HG03521 (cell line): ENCODE data around the gene OR2T3.
"Not testable (repeated sequence)": the region's sequence is repeated elsewhere in the genome, so short reads cannot be mapped to it uniquely, and the experiment has no call there.

Experiments used
- ATAC-seq: cut with Tn5 transposase; IDR thresholded peaks from one replicate; pipeline ENCODE4 v1.9.1; 2021; ENCODE audit warnings: mild to moderate bottlenecking, moderate library complexity; ENCODE audit not compliant: unreplicated experiment

The OR2T3 gene

DNA sequence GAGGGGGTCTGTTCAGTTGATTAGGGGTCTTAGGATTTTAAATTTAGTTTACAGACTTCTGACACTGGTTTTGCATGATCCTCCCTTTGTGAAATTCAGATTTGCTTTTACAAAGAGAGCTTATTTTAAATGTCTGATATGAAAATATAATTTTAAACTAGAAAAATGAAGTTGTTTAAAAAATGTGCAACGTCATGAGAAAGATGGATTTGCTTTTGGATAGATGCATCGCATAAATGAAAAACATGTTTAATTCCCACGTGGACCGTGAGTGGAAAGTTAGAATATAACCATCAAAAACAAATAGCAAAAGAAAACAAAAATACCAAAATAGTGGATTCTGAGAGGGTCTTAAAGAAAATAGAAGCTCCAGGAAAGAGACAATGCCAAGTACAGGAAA lies 2.0 kb upstream of the OR2T3 start:
- ATAC-seq: no peak

DNA sequence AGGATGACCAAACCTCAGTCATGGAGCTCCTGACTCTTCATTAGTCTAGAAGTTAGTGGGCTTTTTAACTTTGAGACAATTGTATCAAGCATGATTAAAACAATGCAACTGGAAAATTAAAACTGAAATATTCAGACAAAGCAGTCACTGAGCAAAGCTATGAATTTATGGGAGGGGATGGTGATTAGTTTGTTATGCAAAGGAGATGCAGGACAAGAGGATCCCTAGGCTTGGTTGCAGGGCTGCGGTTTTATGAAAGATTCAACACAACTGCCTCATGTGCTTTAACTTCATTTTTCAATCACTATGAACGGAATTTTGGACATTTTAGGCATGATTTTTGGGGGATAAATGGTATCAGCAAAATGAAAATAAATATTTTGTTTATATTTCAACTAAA lies 1.0 kb upstream of the OR2T3 start:
- not testable (repeated sequence) for ATAC-seq

DNA sequence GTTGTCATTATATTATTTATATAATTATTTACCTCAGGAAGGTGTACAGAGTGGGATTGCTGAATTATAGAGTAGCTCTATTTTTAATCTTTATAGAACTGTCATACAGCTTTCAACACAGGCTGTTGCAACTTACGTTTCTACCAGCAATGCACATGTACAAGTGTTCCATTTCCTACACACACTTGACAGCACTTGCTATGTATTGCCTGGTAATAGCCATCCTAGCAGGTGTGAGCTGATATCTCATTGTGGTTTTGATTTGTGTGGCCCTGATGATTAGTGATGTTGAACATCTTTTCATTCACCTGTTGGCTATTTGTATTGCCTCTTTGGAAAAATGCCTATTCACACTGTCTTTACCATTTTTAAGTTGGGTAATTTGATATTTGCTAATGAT lies 2.5 kb downstream of the OR2T3 start:
- ATAC-seq: not testable (repeated sequence)

DNA sequence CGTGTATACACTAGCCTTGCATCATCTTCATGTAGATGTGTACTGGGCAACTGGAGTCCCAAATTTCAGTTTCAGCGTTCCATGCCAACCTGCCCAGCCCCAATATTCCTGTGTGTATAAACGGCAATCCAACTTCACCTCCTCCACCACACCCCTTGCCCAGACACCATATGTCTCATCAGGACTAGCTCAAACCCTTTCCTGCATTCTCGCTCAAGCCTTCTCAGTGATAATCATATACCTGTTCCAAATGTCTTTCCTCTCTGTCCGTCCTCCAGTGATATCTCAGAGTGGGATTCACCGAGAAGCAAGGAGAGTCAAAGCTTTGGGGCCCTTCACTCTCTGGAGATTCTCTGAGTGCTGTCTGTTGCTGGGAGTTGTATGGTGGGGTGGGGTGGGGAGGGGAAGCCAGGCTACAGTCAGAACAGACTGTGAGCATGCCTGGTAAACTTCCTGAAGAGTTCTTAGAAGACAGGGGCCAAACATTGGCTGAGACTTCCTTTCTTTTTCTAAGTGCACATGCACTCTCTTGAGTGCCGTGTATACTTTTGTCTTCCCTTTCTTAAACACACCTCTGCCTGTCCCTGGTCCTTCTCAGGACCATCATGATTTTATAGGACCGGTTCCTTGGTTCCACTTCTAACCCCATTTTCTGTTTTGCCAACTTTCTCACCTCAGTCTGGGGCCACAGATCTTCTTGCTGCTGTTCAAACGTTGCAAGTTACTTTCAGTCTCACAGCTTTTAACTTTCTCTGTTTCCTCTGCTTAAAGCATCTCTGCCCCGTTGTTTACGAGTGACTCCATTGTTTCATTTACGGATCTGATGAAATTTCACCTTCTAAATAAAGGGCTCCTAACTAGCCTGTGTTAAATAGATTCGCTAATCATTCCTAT lies 8.8 kb downstream of the OR2T3 start:
- ATAC-seq: peak; percentile 78

DNA sequence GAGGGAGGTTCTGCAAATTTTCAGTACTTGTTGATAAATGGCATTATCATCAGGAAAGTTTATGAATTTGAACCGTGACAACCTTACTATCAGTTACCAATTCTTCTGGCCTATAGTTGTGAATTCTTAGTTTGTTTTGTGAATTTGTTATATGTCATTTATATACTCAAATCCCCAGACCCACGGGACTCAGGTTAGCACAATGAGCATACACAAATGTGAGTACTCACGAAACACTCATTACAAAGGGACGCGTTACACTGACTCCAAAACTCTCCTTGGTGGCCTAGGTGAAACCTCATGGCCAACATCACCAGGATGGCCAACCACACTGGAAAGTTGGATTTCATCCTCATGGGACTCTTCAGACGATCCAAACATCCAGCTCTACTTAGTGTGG lies 15.1 kb downstream of the OR2T3 start, which contains the start of gene OR2T5:
OR2T5 (plus strand) TSS at position 301 of the 400 bp plus-strand sequence; CDS start at position 301, 0 bp downstream.
- ATAC-seq: not testable (repeated sequence)

DNA sequence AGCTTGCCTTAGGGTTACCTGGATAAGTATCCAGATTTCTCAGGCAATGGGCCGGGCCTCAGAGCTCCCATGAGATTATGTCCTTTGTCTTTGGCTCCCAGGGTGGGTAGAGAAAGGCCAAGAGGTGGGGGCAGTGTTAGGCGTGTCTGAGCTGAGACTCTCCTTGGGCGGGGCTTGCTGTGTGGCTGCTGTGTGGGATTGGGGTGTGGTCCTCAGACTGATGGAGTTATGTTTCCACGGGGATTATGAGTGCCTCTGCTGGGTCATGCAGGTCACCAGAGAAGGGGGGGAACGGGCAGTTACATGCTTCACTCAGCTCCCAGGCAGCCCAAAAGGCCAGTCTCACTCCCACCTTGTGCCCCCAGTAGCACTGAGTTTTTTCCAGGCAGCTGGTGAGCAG lies 23.5 kb downstream of the OR2T3 start:
- ATAC-seq: not testable (repeated sequence)

DNA sequence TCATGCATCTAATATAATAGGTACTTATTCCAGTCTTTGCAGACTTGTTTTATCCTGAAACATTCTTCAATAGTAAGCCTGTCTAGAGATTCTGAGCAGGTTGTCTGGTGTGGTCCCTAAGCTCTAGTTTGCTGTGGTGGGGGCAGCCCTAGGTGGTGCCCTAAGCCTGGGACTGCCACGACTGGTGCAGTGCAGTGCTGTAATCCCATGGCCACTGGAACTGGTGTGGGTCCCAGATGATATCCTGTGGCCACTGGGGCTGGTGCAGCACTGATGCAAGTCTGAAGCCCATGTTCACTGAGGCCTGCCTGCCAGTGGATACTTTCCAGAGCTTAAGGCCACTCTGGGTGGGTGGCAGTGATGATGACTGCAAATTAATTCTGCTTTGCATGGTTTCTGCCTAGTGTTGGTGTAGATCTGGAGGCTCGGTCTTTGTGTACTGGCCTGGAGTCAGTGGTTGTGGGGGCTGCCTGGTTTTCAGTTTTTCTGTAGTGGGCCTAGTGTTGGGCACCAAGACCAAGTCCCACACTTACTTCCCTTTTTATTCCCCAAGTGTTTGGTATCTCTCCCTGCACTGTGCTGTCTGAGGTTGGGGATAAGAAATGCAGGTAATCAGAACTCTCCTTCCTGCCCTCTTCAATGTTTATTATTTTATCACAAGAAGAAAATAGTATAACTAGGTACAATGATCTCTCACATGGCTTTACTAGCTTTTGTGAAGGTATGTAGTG lies 27.3 kb downstream of the OR2T3 start:
- not testable (repeated sequence) for ATAC-seq

DNA sequence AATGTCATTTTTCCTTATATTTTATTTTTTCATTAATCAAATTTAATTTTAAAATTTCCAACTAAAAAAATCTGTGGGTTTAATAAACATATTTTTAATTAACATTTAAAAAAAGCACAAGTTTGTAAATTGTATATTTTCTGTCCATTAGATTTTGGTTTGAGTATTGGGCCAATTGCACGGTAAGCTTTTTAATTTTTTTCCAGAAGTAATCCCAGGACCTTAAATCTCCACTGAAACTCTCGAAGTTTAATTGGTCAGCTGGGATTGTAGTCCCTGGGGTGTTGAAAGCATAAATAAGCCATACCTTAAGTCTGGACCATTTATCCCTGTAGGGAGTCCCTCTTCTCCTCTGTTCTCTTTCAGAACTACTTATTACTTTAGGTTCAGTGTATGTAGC lies 34.6 kb downstream of the OR2T3 start, which contains the start of gene OR2G6:
OR2G6 (plus strand) TSS at position 301 of the 400 bp plus-strand sequence. CDS start 13,574 bp downstream, outside the sequence.
- not testable (repeated sequence) for ATAC-seq

DNA sequence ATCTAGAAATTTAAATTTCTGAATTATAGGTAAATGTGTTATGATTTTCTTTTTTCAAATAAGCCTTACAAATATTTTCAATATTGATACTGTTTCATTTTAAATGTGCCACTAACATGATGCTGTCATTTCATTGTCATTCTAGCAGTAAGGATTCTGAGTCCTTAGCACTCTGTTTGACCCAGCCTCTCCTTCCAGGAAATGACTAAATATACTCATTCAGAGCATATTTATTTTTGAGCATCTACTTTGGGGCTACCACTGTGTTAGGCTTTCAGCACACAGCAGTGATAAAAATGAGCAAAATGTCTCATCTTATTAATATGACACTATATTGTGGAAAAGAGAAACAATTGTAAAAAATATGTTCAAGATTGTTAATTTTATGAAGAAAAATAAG lies 37.1 kb downstream of the OR2T3 start:
- ATAC-seq: not testable (repeated sequence)

DNA sequence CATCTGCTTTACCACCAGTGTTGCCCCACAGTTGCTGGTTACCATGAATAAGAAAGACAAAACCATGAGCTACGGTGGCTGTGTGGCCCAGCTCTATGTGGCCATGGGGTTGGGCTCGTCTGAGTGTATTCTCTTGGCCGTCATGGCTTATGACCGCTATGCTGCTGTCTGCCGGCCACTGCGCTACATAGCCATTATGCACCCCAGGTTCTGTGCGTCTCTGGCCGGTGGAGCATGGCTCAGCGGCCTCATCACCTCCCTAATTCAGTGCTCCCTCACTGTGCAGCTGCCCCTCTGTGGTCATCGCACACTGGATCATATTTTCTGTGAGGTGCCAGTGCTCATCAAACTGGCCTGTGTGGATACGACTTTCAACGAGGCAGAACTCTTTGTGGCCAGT lies 48.7 kb downstream of the OR2T3 start:
- ATAC-seq: no peak
